ENCODE measurements around the gene HELB. TPM values are rescaled to one million over a fixed set of nuclear protein-coding genes. Genes with fewer than 3 reads are reported as not detected.

Gene HELB
- total RNA-seq, 1 experiment from 2014 or later: 2.1 TPM

DNA sequence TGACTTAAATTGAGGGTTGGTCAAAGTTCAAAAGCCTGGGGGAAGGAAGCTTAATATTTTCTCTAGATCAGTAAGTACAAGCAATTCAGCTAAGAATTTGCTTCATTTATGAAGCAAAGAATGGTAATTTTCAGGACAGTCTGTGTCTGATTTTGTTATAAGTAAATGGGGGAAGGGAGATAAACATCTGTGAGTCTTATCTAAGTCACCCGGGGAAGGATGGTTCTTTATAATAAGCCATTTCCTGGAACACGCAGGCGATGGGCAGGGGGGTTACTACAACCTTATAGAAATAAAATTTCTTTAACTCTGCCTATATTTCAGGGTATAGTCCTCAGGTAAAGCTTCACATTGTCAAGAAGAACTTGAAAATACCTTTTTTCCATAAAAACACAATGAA, 42.9 kb downstream of the HELB start:
- Histone ChIP-seq H3K36me3 (ENCODE audit: low read depth, low read length) (no peaks in the 10 kb centered on the region; the same call in 1 of the 2 replicates), H4K20me1 (ENCODE audit: low read length) (no peaks in the 10 kb centered on the region), H3K4me3 (ENCODE audit: low read length) (no peak overlapping the region), H3K9me2 (replicated peaks; ENCODE audit: low read length) (no peaks in the 10 kb centered on the region), H3F3A (ENCODE audit: low read length, unreplicated experiment) (no peaks in the 10 kb centered on the region), H3K4me1 (ENCODE audit: insufficient read depth, low read length) (no peaks in the 10 kb centered on the region), H2AFZ (ENCODE audit: low read length) (no peak overlapping the region), H3K9me3 (ENCODE audit: low read length) (no peaks in the 10 kb centered on the region), H3K27me3 (ENCODE audit: low read length) (no peaks in the 10 kb centered on the region), H3K4me2 (ENCODE audit: low read length) (no peak overlapping the region), H3K27ac (ENCODE audit: low read length) (no peak overlapping the region), H3K9ac (ENCODE audit: low read length) (no peak overlapping the region), H3K79me2 (ENCODE audit: low read length) (no peaks in the 10 kb centered on the region)
- DNase-seq: no peak
- BruUV-seq (replicated peaks): no TSS peak
- ChIA-PET POLR2A (ENCODE audit: unreplicated experiment) (no interaction called here), CTCF (interaction anchor here (0.6 kb wide), 1 partner anchor 43 kb away, joined by 16 read pairs; the partner anchor contains the start of gene HELB)
- intact Hi-C loops (cut with micrococcal nuclease): no loop called here
- no peak for ATAC-seq
- TF ChIP-seq, protein P1, sequence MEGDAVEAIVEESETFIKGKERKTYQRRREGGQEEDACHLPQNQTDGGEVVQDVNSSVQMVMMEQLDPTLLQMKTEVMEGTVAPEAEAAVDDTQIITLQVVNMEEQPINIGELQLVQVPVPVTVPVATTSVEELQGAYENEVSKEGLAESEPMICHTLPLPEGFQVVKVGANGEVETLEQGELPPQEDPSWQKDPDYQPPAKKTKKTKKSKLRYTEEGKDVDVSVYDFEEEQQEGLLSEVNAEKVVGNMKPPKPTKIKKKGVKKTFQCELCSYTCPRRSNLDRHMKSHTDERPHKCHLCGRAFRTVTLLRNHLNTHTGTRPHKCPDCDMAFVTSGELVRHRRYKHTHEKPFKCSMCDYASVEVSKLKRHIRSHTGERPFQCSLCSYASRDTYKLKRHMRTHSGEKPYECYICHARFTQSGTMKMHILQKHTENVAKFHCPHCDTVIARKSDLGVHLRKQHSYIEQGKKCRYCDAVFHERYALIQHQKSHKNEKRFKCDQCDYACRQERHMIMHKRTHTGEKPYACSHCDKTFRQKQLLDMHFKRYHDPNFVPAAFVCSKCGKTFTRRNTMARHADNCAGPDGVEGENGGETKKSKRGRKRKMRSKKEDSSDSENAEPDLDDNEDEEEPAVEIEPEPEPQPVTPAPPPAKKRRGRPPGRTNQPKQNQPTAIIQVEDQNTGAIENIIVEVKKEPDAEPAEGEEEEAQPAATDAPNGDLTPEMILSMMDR (conservative IDR thresholded peaks at IDR 0.05; ENCODE audit: low read depth, low read length): no peak
- no peak for TF ChIP-seq EZH2 (IDR thresholded peaks at IDR 0.05; ENCODE audit: low read length, unreplicated experiment)
- TF ChIP-seq EZH2phosphoT487 (IDR thresholded peaks at IDR 0.05; ENCODE audit: borderline replicate concordance, low read length): no peak

DNA sequence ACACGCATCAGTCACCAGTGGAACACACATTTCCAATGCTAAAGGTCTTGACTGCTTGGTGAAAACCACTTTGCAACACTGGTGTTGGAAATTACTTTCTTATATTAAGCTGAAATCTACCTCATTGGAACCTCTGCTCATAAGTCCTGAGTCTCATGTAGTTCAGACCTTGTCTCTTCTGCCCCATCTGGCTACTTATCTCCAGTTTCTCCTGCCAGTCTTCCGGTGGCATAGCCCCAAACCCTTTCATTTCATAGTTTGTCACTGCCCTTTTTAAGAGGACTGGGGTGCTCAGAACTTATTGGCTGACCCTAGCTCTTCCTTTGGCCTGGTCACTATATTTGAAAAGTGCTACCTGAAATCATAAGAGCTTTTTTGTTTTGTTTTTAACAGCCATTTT, 43.7 kb downstream of the HELB start:
- Histone ChIP-seq H3K27ac (ENCODE audit: low read length) (no peak overlapping the region), H4K20me1 (ENCODE audit: low read length) (no peaks in the 10 kb centered on the region), H2AFZ (ENCODE audit: low read length) (no peak overlapping the region), H3K27me3 (ENCODE audit: low read length) (no peaks in the 10 kb centered on the region), H3K9me2 (replicated peaks; ENCODE audit: low read length) (no peaks in the 10 kb centered on the region), H3K4me1 (ENCODE audit: insufficient read depth, low read length) (no peaks in the 10 kb centered on the region), H3K9me3 (ENCODE audit: low read length) (no peaks in the 10 kb centered on the region), H3K9ac (ENCODE audit: low read length) (no peak overlapping the region), H3K36me3 (ENCODE audit: low read depth, low read length) (no peaks in the 10 kb centered on the region; the same call in 1 of the 2 replicates), H3K4me2 (ENCODE audit: low read length) (no peak overlapping the region), H3K79me2 (ENCODE audit: low read length) (no peaks in the 10 kb centered on the region), H3K4me3 (ENCODE audit: low read length) (no peak overlapping the region), H3F3A (ENCODE audit: low read length, unreplicated experiment) (no peaks in the 10 kb centered on the region)
- intact Hi-C loops (cut with micrococcal nuclease): no loop called here
- ATAC-seq (no peak), DNase-seq (no peak)
- TF ChIP-seq, protein P1 (conservative IDR thresholded peaks at IDR 0.05; ENCODE audit: low read depth, low read length): no peak
- TF ChIP-seq EZH2 (IDR thresholded peaks at IDR 0.05; ENCODE audit: low read length, unreplicated experiment) (no peak), EZH2phosphoT487 (IDR thresholded peaks at IDR 0.05; ENCODE audit: borderline replicate concordance, low read length) (no peak)
- no TSS peak for BruUV-seq (replicated peaks)
- POLR2A ChIA-PET (ENCODE audit: unreplicated experiment): no interaction called here
- CTCF ChIA-PET: no interaction called here

DNA sequence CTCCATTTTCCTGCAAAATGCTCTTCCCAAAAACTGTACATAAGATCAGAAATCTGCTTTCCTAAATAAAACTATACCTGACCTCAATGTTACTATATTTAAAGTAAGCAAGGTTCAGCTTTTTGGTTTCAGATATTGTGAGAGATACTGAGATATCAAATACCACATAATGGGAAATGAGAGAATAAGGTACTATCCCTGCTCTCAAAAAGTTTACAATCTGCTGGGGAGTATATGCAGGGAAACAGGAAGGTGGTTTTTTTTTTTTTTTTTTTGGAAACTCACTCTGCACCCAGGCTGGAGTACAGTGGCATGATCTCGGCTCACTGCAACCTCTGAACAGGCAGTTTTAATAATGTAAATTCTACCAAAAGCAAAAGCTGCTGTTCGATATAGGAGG, 49.0 kb downstream of the HELB start:
- DNase-seq (no peak), ATAC-seq (no peak)
- Histone ChIP-seq H3K9me3 (ENCODE audit: low read length) (no peaks in the 10 kb centered on the region), H3K4me3 (ENCODE audit: low read length) (no peak overlapping the region), H2AFZ (ENCODE audit: low read length) (no peak overlapping the region), H3K79me2 (ENCODE audit: low read length) (no peaks in the 10 kb centered on the region), H3K4me1 (ENCODE audit: insufficient read depth, low read length) (no peaks in the 10 kb centered on the region), H3F3A (ENCODE audit: low read length, unreplicated experiment) (no peaks in the 10 kb centered on the region), H3K27me3 (ENCODE audit: low read length) (no peaks in the 10 kb centered on the region), H3K4me2 (ENCODE audit: low read length) (no peak overlapping the region), H3K9ac (ENCODE audit: low read length) (no peak overlapping the region), H4K20me1 (ENCODE audit: low read length) (no peaks in the 10 kb centered on the region), H3K27ac (ENCODE audit: low read length) (no peak overlapping the region), H3K36me3 (ENCODE audit: low read depth, low read length) (no peaks in the 10 kb centered on the region), H3K9me2 (replicated peaks; ENCODE audit: low read length) (no peaks in the 10 kb centered on the region)
- intact Hi-C loops (cut with micrococcal nuclease): loop anchor here (1.0 kb wide), 1 partner anchor 343 kb away; no protein-coding TSS in a partner anchor
- TF ChIP-seq EZH2 (IDR thresholded peaks at IDR 0.05; ENCODE audit: low read length, unreplicated experiment) (no peak), EZH2phosphoT487 (IDR thresholded peaks at IDR 0.05; ENCODE audit: borderline replicate concordance, low read length) (no peak)
- TF ChIP-seq, protein P1 (conservative IDR thresholded peaks at IDR 0.05; ENCODE audit: low read depth, low read length): no peak
- CTCF ChIA-PET: no interaction called here
- BruUV-seq (replicated peaks): no TSS peak
- POLR2A ChIA-PET (ENCODE audit: unreplicated experiment): no interaction called here

Data from PC-3 (cell line).